GM12878 (cell line): ENCODE data around the gene USE1. TPM values are rescaled to one million over a fixed set of nuclear protein-coding genes. Genes with fewer than 3 reads are reported as not detected.

ENCODE experiments used
- BMI1 ChIP-seq: fragments of 450-650 bp; IDR thresholded peaks from 2 replicates; pipeline ENCODE4 v1.6.1; 2016; ENCODE audit warnings: mild to moderate bottlenecking, moderate library complexity, borderline replicate concordance
- CBFB ChIP-seq: IDR thresholded peaks from 2 replicates; pipeline ENCODE4 v1.6.1; 2016; ENCODE audit warnings: antibody characterized with exemption, low read depth
- CBX5 ChIP-seq: sonication (generic); IDR thresholded peaks from 2 replicates; pipeline ENCODE4 v1.6.1; 2016; ENCODE audit warnings: low read depth, moderate library complexity, mild to moderate bottlenecking, inconsistent platforms
- EGR1 ChIP-seq, 2 experiments: IDR thresholded peaks; 1 replicate in 1 of 2; 2 replicates in 1 of 2; pipeline ENCODE4 v1.6.1; 2011 to 2012; ENCODE audit warnings: low read depth in 2 of 2, low read length in 2 of 2, borderline replicate concordance in 1 of 2, mild to moderate bottlenecking in 1 of 2, moderate library complexity in 1 of 2
- FOS ChIP-seq: IDR thresholded peaks from 3 replicates; pipeline ENCODE4 v1.6.1; 2011; ENCODE audit warnings: borderline replicate concordance; ENCODE audit not compliant: insufficient read length; ENCODE audit errors: extremely low read depth
- IKZF2 ChIP-seq, 2 experiments: fragments of 450-650 bp; IDR thresholded peaks; 2 replicates each; pipeline ENCODE4 v1.6.1; 2017; ENCODE audit warnings: mild to moderate bottlenecking in 2 of 2, moderate library complexity in 2 of 2
- LARP7 ChIP-seq: fragments of 450-650 bp; IDR thresholded peaks from 2 replicates; pipeline ENCODE4 v1.6.1; 2017; ENCODE audit warnings: mild to moderate bottlenecking
- NR2F1 ChIP-seq: fragments of 450-650 bp; conservative IDR thresholded peaks from 2 replicates; pipeline ENCODE4 v1.6.1; 2017; ENCODE audit warnings: mild to moderate bottlenecking
- NRF1 ChIP-seq: conservative IDR thresholded peaks from 2 replicates; pipeline ENCODE4 v1.6.1; 2011; ENCODE audit warnings: mild to moderate bottlenecking, low read depth, low read length, improper control_type of control experiment
- POLR2A ChIP-seq: IDR thresholded peaks from 2 replicates; pipeline ENCODE4 v1.6.1; 2011; ENCODE audit warnings: low read depth, mild to moderate bottlenecking, low read length
- POLR2AphosphoS2 ChIP-seq: IDR thresholded peaks from 2 replicates; pipeline ENCODE4 v1.6.1; 2011; ENCODE audit warnings: low read depth, mild to moderate bottlenecking, low read length, improper control_type of control experiment, moderate library complexity
- POLR2AphosphoS5 ChIP-seq: IDR thresholded peaks from 2 replicates; pipeline ENCODE4 v1.6.1; 2011; ENCODE audit warnings: mild to moderate bottlenecking, low read length, inconsistent platforms
- SUPT20H ChIP-seq: IDR thresholded peaks from 2 replicates; pipeline ENCODE4 v1.6.1; 2011; ENCODE audit warnings: low read depth, mild to moderate bottlenecking, low read length, moderate library complexity, borderline replicate concordance; ENCODE audit not compliant: control insufficient read depth
- ZBTB33 ChIP-seq: fragments of 450-650 bp; IDR thresholded peaks from 2 replicates; pipeline ENCODE4 v1.6.1; 2017; ENCODE audit warnings: mild to moderate bottlenecking
- ZNF384 ChIP-seq: IDR thresholded peaks from 2 replicates; pipeline ENCODE4 v1.6.1; 2012; ENCODE audit warnings: low read depth, mild to moderate bottlenecking, low read length, improper control_type of control experiment, borderline replicate concordance
- ZNF592 ChIP-seq: fragments of 450-650 bp; IDR thresholded peaks from 2 replicates; pipeline ENCODE4 v1.6.1; 2017; ENCODE audit warnings: mild to moderate bottlenecking, moderate library complexity
- polyA plus RNA-seq, 11 experiments: library from polyadenylated mRNA; depleted of rRNA in 4 of 11; unstranded in 6 of 11; stranded (reverse) in 5 of 11; fragments of >200 nt; fragmentation: Nextera tagmentation in 4 of 11; fragmentation: Illumina TruSeq in 1 of 11; extraction: Ambion mirVana in 4 of 11; extraction: Trizol in 1 of 11; gene quantifications; 1 replicate in 1 of 11; 2 replicates in 10 of 11; pipeline versions ENCODE4 v1.2.1 to v1.2.3, GENCODE V29; 2011 to 2016; ENCODE audit warnings: inconsistent platforms in 2 of 11, missing spikeins in 2 of 11, low read depth in 1 of 11
- total RNA-seq, 4 experiments: library from RNA; depleted of rRNA in 3 of 4; stranded (reverse); fragments of >200 nt in 3 of 4; fragmentation: Illumina TruSeq in 1 of 4; extraction: Trizol in 1 of 4; gene quantifications; 2 replicates each; pipeline versions ENCODE4 v1.2.1 to v1.2.3, GENCODE V29; 2013 to 2021
- TF ChIP-seq, protein P1 (sequence below): IDR thresholded peaks from 2 replicates; pipeline ENCODE4 v1.6.1; 2012; ENCODE audit warnings: low read depth, low read length, improper control_type of control experiment
- TF ChIP-seq, protein P2 (sequence below): fragments of 450-650 bp; IDR thresholded peaks from 2 replicates; pipeline ENCODE4 v1.6.1; 2017; ENCODE audit warnings: mild to moderate bottlenecking, moderate library complexity

Gene USE1
- total and polyA plus RNA-seq, 10 of the 15 experiments (the other 5 are each of a cell fraction or from before 2014, with no cell fraction given): 9.7 to 24.0 (median 16.1) TPM

- TF ChIP-seq, protein P1, sequence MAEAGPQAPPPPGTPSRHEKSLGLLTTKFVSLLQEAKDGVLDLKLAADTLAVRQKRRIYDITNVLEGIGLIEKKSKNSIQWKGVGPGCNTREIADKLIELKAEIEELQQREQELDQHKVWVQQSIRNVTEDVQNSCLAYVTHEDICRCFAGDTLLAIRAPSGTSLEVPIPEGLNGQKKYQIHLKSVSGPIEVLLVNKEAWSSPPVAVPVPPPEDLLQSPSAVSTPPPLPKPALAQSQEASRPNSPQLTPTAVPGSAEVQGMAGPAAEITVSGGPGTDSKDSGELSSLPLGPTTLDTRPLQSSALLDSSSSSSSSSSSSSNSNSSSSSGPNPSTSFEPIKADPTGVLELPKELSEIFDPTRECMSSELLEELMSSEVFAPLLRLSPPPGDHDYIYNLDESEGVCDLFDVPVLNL: no peak
- TF ChIP-seq NR2F1: peak; percentile 79
- TF ChIP-seq, protein P2, sequence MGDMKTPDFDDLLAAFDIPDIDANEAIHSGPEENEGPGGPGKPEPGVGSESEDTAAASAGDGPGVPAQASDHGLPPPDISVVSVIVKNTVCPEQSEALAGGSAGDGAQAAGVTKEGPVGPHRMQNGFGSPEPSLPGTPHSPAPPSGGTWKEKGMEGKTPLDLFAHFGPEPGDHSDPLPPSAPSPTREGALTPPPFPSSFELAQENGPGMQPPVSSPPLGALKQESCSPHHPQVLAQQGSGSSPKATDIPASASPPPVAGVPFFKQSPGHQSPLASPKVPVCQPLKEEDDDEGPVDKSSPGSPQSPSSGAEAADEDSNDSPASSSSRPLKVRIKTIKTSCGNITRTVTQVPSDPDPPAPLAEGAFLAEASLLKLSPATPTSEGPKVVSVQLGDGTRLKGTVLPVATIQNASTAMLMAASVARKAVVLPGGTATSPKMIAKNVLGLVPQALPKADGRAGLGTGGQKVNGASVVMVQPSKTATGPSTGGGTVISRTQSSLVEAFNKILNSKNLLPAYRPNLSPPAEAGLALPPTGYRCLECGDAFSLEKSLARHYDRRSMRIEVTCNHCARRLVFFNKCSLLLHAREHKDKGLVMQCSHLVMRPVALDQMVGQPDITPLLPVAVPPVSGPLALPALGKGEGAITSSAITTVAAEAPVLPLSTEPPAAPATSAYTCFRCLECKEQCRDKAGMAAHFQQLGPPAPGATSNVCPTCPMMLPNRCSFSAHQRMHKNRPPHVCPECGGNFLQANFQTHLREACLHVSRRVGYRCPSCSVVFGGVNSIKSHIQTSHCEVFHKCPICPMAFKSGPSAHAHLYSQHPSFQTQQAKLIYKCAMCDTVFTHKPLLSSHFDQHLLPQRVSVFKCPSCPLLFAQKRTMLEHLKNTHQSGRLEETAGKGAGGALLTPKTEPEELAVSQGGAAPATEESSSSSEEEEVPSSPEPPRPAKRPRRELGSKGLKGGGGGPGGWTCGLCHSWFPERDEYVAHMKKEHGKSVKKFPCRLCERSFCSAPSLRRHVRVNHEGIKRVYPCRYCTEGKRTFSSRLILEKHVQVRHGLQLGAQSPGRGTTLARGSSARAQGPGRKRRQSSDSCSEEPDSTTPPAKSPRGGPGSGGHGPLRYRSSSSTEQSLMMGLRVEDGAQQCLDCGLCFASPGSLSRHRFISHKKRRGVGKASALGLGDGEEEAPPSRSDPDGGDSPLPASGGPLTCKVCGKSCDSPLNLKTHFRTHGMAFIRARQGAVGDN: peak; percentile 84
- TF ChIP-seq BMI1: no peak
- TF ChIP-seq CBX5: no peak
- TF ChIP-seq FOS: no peak
- no peak; the same call in 1 of the 2 replicates for TF ChIP-seq LARP7
- TF ChIP-seq ZNF384: no peak
- TF ChIP-seq POLR2AphosphoS5: peak; percentile 89
- TF ChIP-seq NRF1: peak; percentile 63
- TF ChIP-seq POLR2A: peak; percentile 92
- TF ChIP-seq IKZF2 (IDR thresholded peaks at IDR 0.05): 0 out of 4 replicates have a peak, but pooled peaks of 1 of the 2 experiments have one; percentile 3
- no peak for TF ChIP-seq CBFB
- TF ChIP-seq EGR1 (IDR thresholded peaks at IDR 0.05; ENCODE audit: borderline replicate concordance in 1 of 2, low read depth in 2 of 2, low read length in 2 of 2): no peak; a peak in 1 of 3 replicates
- TF ChIP-seq POLR2AphosphoS2: peak; percentile 49; the same call in 1 of the 2 replicates
- no peak for TF ChIP-seq ZBTB33
- TF ChIP-seq ZNF592: no peak
- no peak for TF ChIP-seq SUPT20H
Observed at GRCh38 chr19:17226002-17226933, 11.1 kb downstream of the USE1 start, which contains the start of gene OCEL1 (continued).
